GM04503 (cell line): ENCODE results near the gene MRGPRD.
"Not testable (repeated sequence)": the region's sequence is repeated elsewhere in the genome, so short reads cannot be mapped to it uniquely, and the experiment has no call there.

Experiments
- DNase-seq: peaks from one replicate; pipeline ENCODE4 v3.0.0-alpha.2; 2012; ENCODE audit warnings: low read depth

The MRGPRD gene

DNA sequence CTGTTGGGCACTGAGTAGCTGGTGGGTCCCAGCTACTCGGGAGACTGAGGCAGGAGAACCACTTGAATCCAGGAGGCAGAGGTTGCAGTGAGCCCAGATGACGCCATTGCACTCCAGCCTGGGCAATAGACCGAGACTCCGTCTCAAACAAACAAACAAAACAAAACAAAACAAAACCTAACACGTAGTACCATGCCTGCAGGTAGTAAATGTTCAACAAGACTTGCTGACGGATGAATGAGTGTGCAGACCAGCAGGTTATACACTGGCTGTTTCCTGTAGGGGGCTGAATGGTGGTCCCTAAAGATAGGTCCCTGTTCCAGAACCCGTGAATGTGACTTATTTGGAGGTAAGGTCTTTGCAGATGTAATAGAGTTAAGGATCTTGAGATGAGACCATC lies 12.8 kb upstream of the MRGPRD start:
- no peak for DNase-seq

DNA sequence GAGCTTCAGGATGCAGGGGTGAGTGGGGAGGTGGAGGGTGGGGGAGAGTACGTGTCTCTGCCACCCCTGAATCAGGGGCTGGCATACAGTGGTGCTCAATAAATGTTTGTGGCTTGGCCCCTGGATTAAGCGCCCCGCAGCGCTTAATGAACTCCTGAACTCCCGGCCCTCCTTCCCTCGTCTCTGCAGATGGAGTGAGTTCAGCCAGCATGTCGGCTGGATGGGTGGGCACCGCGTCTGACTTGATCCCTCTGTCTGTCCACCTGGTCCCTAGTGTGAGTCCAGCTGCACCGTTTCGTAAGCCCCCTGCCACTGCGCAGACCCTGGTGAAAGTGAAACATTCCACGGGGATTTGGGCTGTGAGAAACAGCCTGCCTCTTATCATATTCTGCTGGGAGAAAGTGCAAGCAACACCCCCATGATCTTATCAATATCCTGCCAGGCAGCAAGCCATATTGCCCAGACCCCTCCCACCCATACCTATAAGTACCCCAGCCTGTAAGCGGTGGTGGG lies 12.0 kb upstream of the MRGPRD start:
- DNase-seq = no peak

DNA sequence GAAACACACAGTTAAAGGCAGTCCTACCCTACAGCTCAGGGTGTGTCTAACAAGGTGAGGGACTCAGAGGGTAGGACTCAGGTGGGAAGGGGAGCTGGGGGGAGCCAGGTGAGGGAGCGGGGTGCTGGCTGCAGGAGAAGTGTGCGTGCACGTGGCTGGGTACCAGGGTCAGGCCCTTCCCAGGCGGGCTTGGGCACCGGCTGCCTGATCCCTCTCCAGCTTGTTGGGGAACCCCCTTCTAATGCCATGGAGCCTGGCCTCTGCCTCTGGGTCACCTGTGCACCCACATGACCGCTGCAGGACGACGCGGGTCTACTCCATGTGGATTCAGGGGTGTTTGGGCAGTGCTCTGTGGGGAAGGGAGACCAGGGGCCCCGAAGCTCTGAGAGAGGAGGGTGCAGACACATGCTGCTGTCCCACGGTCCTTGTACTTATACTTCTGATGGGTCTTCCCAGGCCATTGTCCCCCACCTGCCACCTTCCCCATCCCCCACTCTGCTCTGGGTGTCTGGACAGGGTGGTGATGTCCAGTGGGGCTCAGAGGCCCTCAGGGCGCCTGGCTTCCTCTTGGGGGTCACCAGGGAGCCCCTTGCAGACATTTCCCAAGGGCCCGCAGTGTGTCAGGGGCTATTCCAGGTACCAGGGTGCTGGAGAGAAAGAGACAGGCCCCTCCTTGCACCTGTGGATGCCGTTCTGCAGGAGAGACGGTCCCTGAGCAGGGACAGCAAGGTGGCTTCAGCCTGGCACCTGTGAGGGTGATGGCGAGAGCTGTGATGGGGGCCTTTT lies 10.4 kb upstream of the MRGPRD start:
- DNase-seq = no peak

DNA sequence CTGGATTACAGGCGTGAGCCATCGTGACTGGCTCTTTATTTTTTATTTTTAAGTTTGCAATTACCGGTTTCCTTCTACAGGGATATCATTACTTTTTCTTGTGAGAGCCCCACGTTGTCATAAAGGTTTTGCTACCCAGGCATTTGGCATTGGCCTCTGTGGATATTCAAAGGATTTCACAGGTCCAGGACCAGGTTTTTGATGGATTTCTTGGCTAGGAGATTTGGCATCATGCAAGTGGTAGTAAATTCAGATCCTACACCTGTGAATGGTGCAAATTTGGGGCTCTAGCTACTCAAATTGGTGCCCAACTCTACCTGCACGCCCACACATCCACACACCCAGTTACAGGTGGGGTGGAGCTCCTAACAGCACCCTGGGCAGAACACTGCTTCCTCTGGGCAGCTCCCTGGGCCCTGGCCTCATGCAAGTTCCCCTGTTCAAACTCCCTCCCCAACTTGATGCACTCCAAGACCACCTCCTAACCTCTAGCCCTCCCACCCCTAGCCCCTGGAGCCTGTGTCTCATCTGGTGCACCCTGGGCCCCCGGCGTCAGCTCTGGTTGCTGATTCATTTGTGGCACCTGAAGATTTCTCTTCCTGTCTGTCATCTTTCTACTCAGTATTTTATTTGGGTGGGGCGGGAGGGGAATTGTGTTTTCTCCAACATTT lies 9.3 kb upstream of the MRGPRD start:
- no peak for DNase-seq

- DNase-seq = no peak
Observed at GRCh38 chr11:68988491-68988890, 7.7 kb upstream of the MRGPRD start.

- no peak for DNase-seq
Observed at GRCh38 chr11:68987211-68987610, 6.4 kb upstream of the MRGPRD start.

DNA sequence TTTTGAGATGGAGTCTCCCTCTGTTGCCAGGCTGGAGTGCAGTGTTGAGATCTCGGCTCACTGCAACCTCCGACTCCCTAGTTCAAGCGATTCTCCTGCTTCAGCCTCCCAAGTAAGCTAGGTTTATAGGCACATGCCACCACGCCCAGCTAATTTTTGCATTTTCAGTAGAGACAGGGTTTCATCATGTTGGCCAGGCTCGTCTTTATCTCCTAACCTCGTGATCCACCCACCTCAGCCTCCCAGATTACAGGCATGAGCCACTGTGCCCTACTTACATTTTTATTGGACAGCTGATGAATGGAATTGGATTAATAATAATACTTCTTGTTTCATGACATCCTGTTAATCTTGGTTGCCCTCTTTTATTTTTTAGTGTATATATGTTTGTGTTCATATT lies 3.0 kb upstream of the MRGPRD start:
- DNase-seq = no peak

DNA sequence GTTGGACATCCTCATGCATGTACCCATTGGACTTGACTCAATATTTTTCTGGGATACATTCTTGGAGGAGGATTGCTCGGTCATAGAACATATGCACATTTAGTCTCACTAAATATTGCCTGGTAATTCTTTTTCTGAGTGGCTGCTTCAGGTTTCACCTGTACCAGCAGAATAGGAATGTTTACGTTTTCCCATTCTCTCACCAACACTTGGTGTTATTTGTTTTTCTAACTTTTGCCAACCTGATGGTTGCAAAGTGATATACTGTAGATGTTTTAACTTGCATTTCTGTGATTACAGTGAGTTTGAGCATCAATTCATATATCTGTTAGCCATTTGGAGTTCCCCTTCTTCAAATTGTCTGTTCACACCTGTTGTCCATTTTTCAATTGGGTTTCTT lies 1.3 kb upstream of the MRGPRD start:
- DNase-seq = no peak

- no peak for DNase-seq
Observed at GRCh38 chr11:68979931-68980775, 633 bp downstream of the MRGPRD start.

DNA sequence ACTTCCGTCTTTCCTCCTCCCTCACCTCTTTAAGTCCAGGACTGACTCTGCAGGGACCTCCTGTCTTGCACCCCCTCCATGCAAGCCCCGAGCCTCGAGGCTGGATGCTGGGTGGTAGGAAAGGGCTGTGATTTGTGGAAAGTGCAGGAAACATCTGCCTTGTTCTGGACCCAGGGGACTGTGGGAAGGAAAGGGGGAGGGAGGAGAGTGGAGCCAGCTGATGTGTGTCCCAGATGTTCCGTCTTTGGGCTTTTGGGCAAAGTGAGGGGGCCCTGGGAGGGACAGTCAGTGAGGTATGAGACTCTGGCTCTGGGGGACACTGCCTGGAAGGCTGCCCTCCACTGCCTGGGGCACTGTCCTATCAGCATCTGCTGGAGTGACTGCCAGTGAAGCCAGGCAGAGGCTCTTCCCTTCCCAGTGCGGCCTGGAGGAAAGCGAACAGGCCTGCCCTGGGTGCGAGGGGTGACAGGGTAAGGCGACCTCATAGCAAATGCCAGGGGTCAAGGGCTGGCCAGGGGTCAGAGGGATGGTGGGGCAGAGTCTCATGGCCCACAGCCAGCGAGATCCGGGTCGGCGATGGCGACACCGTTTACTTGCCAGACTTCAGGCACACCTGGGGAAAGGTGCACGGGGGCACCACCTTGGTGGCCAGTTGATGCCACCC lies 1.7 kb downstream of the MRGPRD start:
- no peak for DNase-seq

DNA sequence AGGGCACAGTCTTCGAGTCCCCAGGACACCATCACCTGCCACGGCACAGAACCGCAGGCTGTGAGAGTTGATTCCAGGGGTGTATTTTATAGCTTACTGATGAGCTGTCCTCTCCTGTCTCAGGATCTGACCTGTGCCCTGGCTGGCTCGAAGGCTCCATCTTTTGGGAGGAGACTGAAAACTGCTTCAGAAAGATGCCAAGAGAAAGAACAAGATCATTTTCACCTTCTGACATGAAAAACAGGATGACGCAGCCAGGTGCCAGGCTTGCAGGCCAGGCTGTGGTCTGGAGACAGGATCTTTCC lies 2.2 kb downstream of the MRGPRD start:
- no peak for DNase-seq

DNA sequence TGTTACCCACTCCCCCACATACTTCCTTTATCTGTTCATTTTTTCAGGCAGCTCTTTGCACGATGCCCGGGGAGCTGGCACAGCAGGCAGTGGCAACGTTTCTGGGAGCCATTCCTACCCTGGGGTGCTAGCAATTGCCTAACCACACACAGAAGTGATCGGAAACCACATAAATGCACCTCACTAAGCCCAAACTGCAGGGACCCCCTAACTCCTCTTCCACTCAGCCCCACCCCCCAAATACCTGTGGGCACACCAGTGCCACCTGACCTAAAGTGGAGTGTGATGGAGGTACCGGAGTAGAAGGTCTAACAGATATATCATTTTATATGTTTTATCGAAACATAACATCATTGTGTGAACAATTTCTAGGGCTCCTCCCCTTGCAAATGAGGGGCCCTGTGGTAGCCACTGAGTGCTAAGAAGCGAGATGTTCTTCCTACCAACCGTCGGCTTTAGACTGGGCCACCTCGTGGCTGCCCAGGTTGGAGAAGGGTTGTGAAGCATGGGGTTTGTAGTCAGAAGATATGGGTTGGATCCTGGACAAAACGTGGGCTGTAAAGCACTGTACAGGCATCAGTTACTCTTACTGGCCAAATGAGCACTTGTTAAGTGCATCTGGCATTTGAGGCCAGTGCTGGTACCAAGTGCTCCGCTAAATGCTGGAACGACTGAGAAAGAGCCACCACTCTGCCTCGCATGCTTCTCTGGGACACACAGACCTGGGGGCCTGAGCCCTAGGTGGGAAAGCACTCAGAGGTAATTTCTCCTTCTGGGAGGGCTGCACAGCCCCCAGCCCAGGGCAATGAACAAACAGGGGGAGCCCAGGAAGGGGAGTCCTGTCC lies 2.8 kb downstream of the MRGPRD start:
- DNase-seq = no peak

DNA sequence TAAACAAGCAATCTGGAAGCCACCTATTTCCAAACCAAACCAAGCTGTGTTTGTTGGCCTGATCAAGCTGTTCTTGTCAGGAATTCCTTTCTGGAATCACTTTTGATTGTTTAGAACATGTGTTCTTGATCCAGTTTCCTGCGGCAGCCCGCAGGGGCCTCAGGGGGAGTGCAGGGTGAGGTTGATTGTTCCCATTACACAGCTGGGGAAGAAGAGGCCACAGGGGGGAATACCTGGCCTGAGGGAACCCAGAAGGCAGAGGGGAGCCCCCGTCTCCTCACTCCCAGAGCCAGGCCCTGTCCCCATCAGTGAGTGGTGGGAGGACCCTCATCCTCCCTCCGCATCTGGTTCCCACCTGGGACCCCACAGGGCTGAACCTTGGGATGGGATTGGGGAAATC lies 4.2 kb downstream of the MRGPRD start:
- DNase-seq = no peak

DNA sequence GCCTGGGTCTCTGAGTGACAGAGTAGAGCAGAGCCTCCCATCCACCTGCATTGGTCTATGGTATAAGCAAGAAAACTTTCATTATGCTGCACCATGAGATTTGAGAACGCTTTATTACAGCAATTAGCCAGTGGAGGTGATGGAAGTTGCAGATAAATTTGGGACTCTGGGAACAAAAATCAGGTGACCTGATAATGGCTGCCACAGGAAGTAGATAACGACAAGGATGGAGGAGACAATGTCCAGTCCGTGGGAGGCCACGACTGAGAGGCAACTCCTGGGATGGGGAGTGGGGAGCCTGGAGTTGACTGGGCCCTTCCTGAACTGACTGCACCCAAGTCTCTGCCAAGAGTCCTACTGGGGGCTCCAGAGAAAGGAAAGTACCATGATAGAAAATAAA lies 4.7 kb downstream of the MRGPRD start:
- DNase-seq = no peak

GRCh38 chr11:68974421-68975194 lies 6.2 kb downstream of the MRGPRD start:
- DNase-seq = no peak

GRCh38 chr11:68973706-68974105 lies 7.1 kb downstream of the MRGPRD start:
- DNase-seq = not testable (repeated sequence)

DNA sequence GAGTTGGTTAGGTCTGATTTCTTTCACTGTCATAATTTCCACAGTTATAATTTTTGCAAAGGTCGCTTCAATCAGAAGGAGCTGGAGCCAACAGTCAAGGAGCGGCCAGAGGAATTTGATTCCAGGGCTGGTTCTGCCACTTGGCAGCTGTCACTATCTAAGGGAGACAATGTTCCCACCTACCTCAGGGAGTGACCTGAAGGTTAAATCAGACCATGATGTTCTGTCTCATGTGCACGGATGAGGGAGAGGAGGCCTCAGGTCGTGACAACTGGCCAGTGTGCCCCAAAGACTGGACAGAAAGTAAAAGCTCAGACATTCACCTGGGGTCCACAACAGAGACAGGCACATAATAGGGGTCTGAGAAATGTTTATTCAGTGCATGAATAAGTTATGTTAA lies 7.6 kb downstream of the MRGPRD start:
- no peak for DNase-seq

GRCh38 chr11:68970921-68971636 lies 9.7 kb downstream of the MRGPRD start:
- no peak for DNase-seq

DNA sequence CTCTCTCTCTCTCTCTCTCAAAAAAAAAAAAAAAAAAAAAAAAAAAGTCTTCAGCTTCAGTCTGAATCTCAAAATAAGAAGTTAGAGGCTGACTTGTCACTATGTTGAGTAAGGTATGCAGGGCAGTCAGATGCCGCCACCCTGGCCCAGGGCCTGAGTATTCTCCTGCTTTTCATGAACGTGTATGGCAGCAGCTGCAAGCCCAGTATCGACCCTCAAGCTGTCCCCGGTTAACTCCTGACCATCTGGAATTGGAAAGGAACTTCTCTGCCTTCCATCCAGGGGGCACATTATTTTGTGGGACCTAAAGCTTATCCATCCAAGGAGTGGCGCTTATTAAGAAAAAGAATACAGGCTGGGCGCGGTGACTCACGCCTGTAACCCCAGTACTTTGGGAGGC lies 11.4 kb downstream of the MRGPRD start:
- DNase-seq = no peak
